GM19372 (cell line): Measurements from ENCODE around the gene FAM20A.
"Not testable (repeated sequence)": the region's sequence is repeated elsewhere in the genome, so short reads cannot be mapped to it uniquely, and the experiment has no call there.

Experiments used
- ATAC-seq: cut with Tn5 transposase; IDR thresholded peaks from one replicate; pipeline ENCODE4 v1.9.1; 2021; ENCODE audit warnings: mild to moderate bottlenecking, low read depth, moderate library complexity; ENCODE audit not compliant: unreplicated experiment

The FAM20A gene

GRCh38 chr17:68592682-68593641, 8.2 kb downstream of the FAM20A start:
- no peak for ATAC-seq

- ATAC-seq, result no peak
Observed at GRCh38 chr17:68592009-68592408, 9.2 kb downstream of the FAM20A start.

GRCh38 chr17:68591583-68591982, 9.6 kb downstream of the FAM20A start:
- ATAC-seq, result no peak

GRCh38 chr17:68589086-68589485, 12.1 kb downstream of the FAM20A start:
- no peak for ATAC-seq

GRCh38 chr17:68588362-68588761, 12.8 kb downstream of the FAM20A start:
- ATAC-seq, result no peak

GRCh38 chr17:68587847-68588246, 13.3 kb downstream of the FAM20A start:
- ATAC-seq, result no peak

- ATAC-seq, result no peak
Observed at GRCh38 chr17:68587026-68587425, 14.1 kb downstream of the FAM20A start.

GRCh38 chr17:68585643-68586042, 15.5 kb downstream of the FAM20A start:
- ATAC-seq, result no peak

- ATAC-seq, result no peak
Observed at GRCh38 chr17:68584581-68585303, 16.4 kb downstream of the FAM20A start.

GRCh38 chr17:68582867-68583266, 18.3 kb downstream of the FAM20A start:
- not testable (repeated sequence) for ATAC-seq

GRCh38 chr17:68581863-68582645, 19.1 kb downstream of the FAM20A start:
- no peak for ATAC-seq

- no peak for ATAC-seq
Observed at GRCh38 chr17:68580236-68580770, 20.9 kb downstream of the FAM20A start.

- ATAC-seq, result no peak
Observed at GRCh38 chr17:68579194-68579927, 21.8 kb downstream of the FAM20A start.

GRCh38 chr17:68578236-68578635, 22.9 kb downstream of the FAM20A start:
- no peak for ATAC-seq

GRCh38 chr17:68577497-68577821, 23.7 kb downstream of the FAM20A start:
- ATAC-seq, result no peak

GRCh38 chr17:68576811-68577496, 24.2 kb downstream of the FAM20A start:
- no peak for ATAC-seq

GRCh38 chr17:68576137-68576536, 25.0 kb downstream of the FAM20A start:
- ATAC-seq, result no peak

GRCh38 chr17:68573338-68573737, 27.8 kb downstream of the FAM20A start:
- no peak for ATAC-seq

- ATAC-seq, result no peak
Observed at GRCh38 chr17:68572138-68572842, 28.9 kb downstream of the FAM20A start.
